GM12878 (cell line): ENCODE data around the gene TRAF7. TPM values are rescaled to one million over a fixed set of nuclear protein-coding genes. Genes with fewer than 3 reads are reported as not detected.

ENCODE experiments used
- ATAC-seq: fragments of 200-7000 bp; cut with Tn5 transposase; 3 replicates; pipeline ENCODE4 v1.9.1; 2020; ENCODE audit warnings: mild to moderate bottlenecking, moderate library complexity
- BruUV-seq: library from RNA; stranded (reverse); fragments of 400-500 nt; replicated peaks from 2 replicates; lab custom pipeline; 2021; lab: Mats Ljungman, UMichigan
- CTCF ChIA-PET: fragments of 300-600 bp; sonication (Branson Sonifier 250); formaldehyde crosslinking; extraction: SDS; loops from one replicate; lab custom pipeline; 2021; ENCODE audit warnings: inconsistent platforms; lab: Yijun Ruan, JAX
- POLR2A ChIA-PET: fragments of 350-600 bp; formaldehyde crosslinking; extraction: SDS; loops from one replicate; lab custom pipeline; 2021; ENCODE audit warnings: inconsistent platforms; lab: Charles Lee
- RAD21 ChIA-PET: fragments of 300-600 bp; sonication (Branson Sonifier 250); formaldehyde crosslinking; loops from one replicate; lab custom pipeline; 2023; ENCODE audit warnings: antibody characterized with exemption; ENCODE audit not compliant: unreplicated experiment; lab: Charles Lee
- SMC1A ChIA-PET: fragments of 300-600 bp; sonication (Branson Sonifier 250); formaldehyde crosslinking; loops from one replicate; lab custom pipeline; 2023; ENCODE audit not compliant: unreplicated experiment, uncharacterized antibody; lab: Charles Lee
- DNase-seq: peaks from one replicate; pipeline ENCODE4 v3.0.0-alpha.2; 2011; ENCODE audit warnings: low read depth, low spot score
- FAIRE-seq: peaks from 3 replicates; lab custom pipeline; 2011; peaks lifted over from hg19 to GRCh38; lab: Jason Lieb, UNC
- H2AFZ ChIP-seq: 2 replicates; pipeline ENCODE4 v1.6.0; 2011; ENCODE audit warnings: low read depth, low read length, control low read depth; ENCODE audit not compliant: control insufficient read depth
- H3K27ac ChIP-seq: 2 replicates; pipeline ENCODE4 v1.5.1; 2011; ENCODE audit warnings: control low read depth; ENCODE audit not compliant: control insufficient read depth, insufficient read depth
- H3K27me3 ChIP-seq, 2 experiments: replicated peaks in 1 of 2; 2 replicates each; pipeline versions ENCODE4 v1.6.0 to v1.6.1; 2011; ENCODE audit warnings: low read length in 1 of 2; ENCODE audit not compliant: control insufficient read depth in 2 of 2, insufficient read depth in 2 of 2
- H3K36me3 ChIP-seq, 2 experiments: 2 replicates each; pipeline ENCODE4 v1.5.1; 2011; ENCODE audit warnings: low read length in 1 of 2; ENCODE audit not compliant: control insufficient read depth in 2 of 2, insufficient read depth in 2 of 2
- H3K4me1 ChIP-seq: 2 replicates; pipeline ENCODE4 v1.6.1; 2011; ENCODE audit warnings: mild to moderate bottlenecking, low read length, moderate library complexity, mixed read lengths; ENCODE audit not compliant: control insufficient read depth, insufficient read depth
- H3K4me2 ChIP-seq: 2 replicates; pipeline ENCODE4 v1.6.0; 2011; ENCODE audit warnings: control low read depth; ENCODE audit not compliant: control insufficient read depth, insufficient read depth
- H3K4me3 ChIP-seq: fragments of 200-600 bp; sonication (generic); 2 replicates; pipeline ENCODE4 v1.5.1; 2016
- H3K79me2 ChIP-seq: 2 replicates; pipeline ENCODE4 v1.6.0; 2011; ENCODE audit warnings: low read length; ENCODE audit not compliant: control insufficient read depth, insufficient read depth
- H3K9ac ChIP-seq: 2 replicates; pipeline ENCODE4 v1.8.0; 2011; ENCODE audit warnings: low read length, control low read depth, mixed read lengths; ENCODE audit not compliant: control insufficient read depth, insufficient read depth
- H3K9me3 ChIP-seq: replicated peaks from 3 replicates; pipeline ENCODE4 v1.5.1; 2011; ENCODE audit warnings: mild to moderate bottlenecking, low read length; ENCODE audit not compliant: control insufficient read depth, insufficient read depth
- H4K20me1 ChIP-seq: 2 replicates; pipeline ENCODE4 v1.6.0; 2011; ENCODE audit not compliant: control insufficient read depth, insufficient read depth
- CTCF ChIP-seq, 3 experiments: IDR thresholded peaks in 2 of 3; conservative IDR thresholded peaks in 1 of 3; 2 replicates each; pipeline ENCODE4 v1.5.1; 2011; ENCODE audit warnings: low read depth in 3 of 3, low read length in 3 of 3, mild to moderate bottlenecking in 3 of 3, control low read depth in 2 of 3, moderate library complexity in 2 of 3, inconsistent platforms in 1 of 3, mixed read lengths in 1 of 3; ENCODE audit not compliant: control insufficient read depth in 2 of 3, insufficient read depth in 1 of 3; ENCODE audit errors: extremely low read depth in 1 of 3
- ELK1 ChIP-seq: IDR thresholded peaks from 2 replicates; pipeline ENCODE4 v1.6.1; 2012; ENCODE audit warnings: low read depth, low read length, improper control_type of control experiment
- ETV6 ChIP-seq, 2 experiments: fragments of 450-650 bp in 1 of 2; IDR thresholded peaks in 1 of 2; conservative IDR thresholded peaks in 1 of 2; 2 replicates each; pipeline ENCODE4 v1.6.1; 2014; ENCODE audit warnings: antibody characterized with exemption in 1 of 2, borderline replicate concordance in 1 of 2, low read depth in 1 of 2, mild to moderate bottlenecking in 1 of 2, moderate library complexity in 1 of 2
- HDAC2 ChIP-seq: fragments of 200-600 bp; sonication (generic); IDR thresholded peaks from 2 replicates; pipeline ENCODE4 v1.6.1; 2017
- HDGF ChIP-seq: fragments of 450-650 bp; IDR thresholded peaks from 2 replicates; pipeline ENCODE4 v1.6.1; 2016; ENCODE audit warnings: antibody characterized with exemption
- IKZF2 ChIP-seq, 2 experiments: fragments of 450-650 bp; IDR thresholded peaks; 2 replicates each; pipeline ENCODE4 v1.6.1; 2017; ENCODE audit warnings: mild to moderate bottlenecking in 2 of 2, moderate library complexity in 2 of 2
- KDM1A ChIP-seq: fragments of 200-600 bp; sonication (generic); IDR thresholded peaks from 2 replicates; pipeline ENCODE4 v1.6.1; 2016; ENCODE audit warnings: borderline replicate concordance
- LARP7 ChIP-seq: fragments of 450-650 bp; IDR thresholded peaks from 2 replicates; pipeline ENCODE4 v1.6.1; 2017; ENCODE audit warnings: mild to moderate bottlenecking
- MTA3 ChIP-seq: IDR thresholded peaks from 2 replicates; pipeline ENCODE4 v1.6.1; 2012; ENCODE audit warnings: low read length, inconsistent platforms, borderline replicate concordance
- NR2C1 ChIP-seq: fragments of 450-650 bp; IDR thresholded peaks from 2 replicates; pipeline ENCODE4 v1.6.1; 2017; ENCODE audit warnings: antibody characterized with exemption, mild to moderate bottlenecking, moderate library complexity
- PAX5 ChIP-seq: IDR thresholded peaks from 2 replicates; pipeline ENCODE4 v1.6.1; 2011; ENCODE audit warnings: low read depth, low read length, borderline replicate concordance
- POU2F2 ChIP-seq: IDR thresholded peaks from 3 replicates; pipeline ENCODE4 v1.6.1; 2011; ENCODE audit warnings: low read depth, mild to moderate bottlenecking, low read length, borderline replicate concordance
- PRDM15 ChIP-seq: fragments of 450-650 bp; formaldehyde crosslinking; IDR thresholded peaks from 2 replicates; pipeline ENCODE4 v1.4.0; 2020; ENCODE audit warnings: mild to moderate bottlenecking, moderate library complexity
- SIX5 ChIP-seq: IDR thresholded peaks from 2 replicates; pipeline ENCODE4 v1.6.1; 2011; ENCODE audit warnings: mild to moderate bottlenecking, low read depth, low read length, moderate library complexity; ENCODE audit not compliant: severe bottlenecking
- SREBF2 ChIP-seq: IDR thresholded peaks from 2 replicates; pipeline ENCODE4 v1.6.1; 2012; ENCODE audit warnings: mild to moderate bottlenecking, low read length
- ZNF622 ChIP-seq: fragments of 450-650 bp; IDR thresholded peaks from 2 replicates; pipeline ENCODE4 v1.6.1; 2017; ENCODE audit warnings: mild to moderate bottlenecking, inconsistent platforms
- WGBS: methylation state at CpG from one replicate; pipeline ENCODE4 v1.1.6; 2016; ENCODE audit warnings: low lambda C conversion rate; ENCODE audit not compliant: insufficient replicate concordance, insufficient coverage; ENCODE audit errors: missing lambda C conversion rate; 5-methylcytosine and 5-hydroxymethylcytosine counted together
- in situ Hi-C: fragments of 300-500 bp; cut with MboI; formaldehyde crosslinking; loops from 9 replicates; pipeline ENCODE4 v1.14.3; 2018; ENCODE audit warnings: mixed read lengths
- intact Hi-C: fragments of 100-400 bp; cut with micrococcal nuclease; formaldehyde crosslinking; loops from one replicate; pipeline ENCODE4 v1.14.2; 2022; ENCODE audit not compliant: unreplicated experiment
- polyA plus RNA-seq, 11 experiments: library from polyadenylated mRNA; depleted of rRNA in 4 of 11; unstranded in 6 of 11; stranded (reverse) in 5 of 11; fragments of >200 nt; fragmentation: Nextera tagmentation in 4 of 11; fragmentation: Illumina TruSeq in 1 of 11; extraction: Ambion mirVana in 4 of 11; extraction: Trizol in 1 of 11; gene quantifications; 1 replicate in 1 of 11; 2 replicates in 10 of 11; pipeline versions ENCODE4 v1.2.1 to v1.2.3, GENCODE V29; 2011 to 2016; ENCODE audit warnings: inconsistent platforms in 2 of 11, missing spikeins in 2 of 11, low read depth in 1 of 11
- total RNA-seq, 4 experiments: library from RNA; depleted of rRNA in 3 of 4; stranded (reverse); fragments of >200 nt in 3 of 4; fragmentation: Illumina TruSeq in 1 of 4; extraction: Trizol in 1 of 4; gene quantifications; 2 replicates each; pipeline versions ENCODE4 v1.2.1 to v1.2.3, GENCODE V29; 2013 to 2021

The TRAF7 gene
- total and polyA plus RNA-seq, 10 of the 15 experiments (the other 5 are each of a cell fraction or from before 2014, with no cell fraction given), result 0.61 to 87.0 (median 30.0) TPM

- no peaks in the 10 kb centered on the region for H3K9me3 ChIP-seq
- 79% methylated on average over 14 of the region's 19 CpGs for WGBS
- H3K36me3 ChIP-seq, result no peaks in the 10 kb centered on the region
- no peaks in the 10 kb centered on the region for H3K27me3 ChIP-seq
- intact Hi-C loops, result no loop called here
- H3K4me2 ChIP-seq, result no peak overlapping the region
- H3K4me1 ChIP-seq, result no peaks in the 10 kb centered on the region
- ChIA-PET CTCF (interaction anchor here (0.7 to 1.2 kb wide), 11 partner anchors 15 to 152 kb away, joined by 3 to 14 read pairs (median 3); partner anchors contain the start of gene PKD1), POLR2A (interaction anchor here (1.5 kb wide), 1 partner anchor 19 kb away, joined by 3 read pairs; no protein-coding TSS in a partner anchor), SMC1A (interaction anchor here (0.7 to 1.2 kb wide), 6 partner anchors 14 to 129 kb away, joined by 3 to 4 read pairs (median 3); partner anchors contain the start of genes ECI1, PKD1 and TRAF7)
- no peak overlapping the region for H3K27ac ChIP-seq
- ATAC-seq (no peak), DNase-seq (no peak)
- in situ Hi-C loops, result no loop called here
- no peak overlapping the region for H3K4me3 ChIP-seq
- H2AFZ ChIP-seq, result no peak overlapping the region
- H3K79me2 ChIP-seq, result no peaks in the 10 kb centered on the region
- TF ChIP-seq KDM1A (no peak), POU2F2 (no peak), HDGF (no peak), SIX5 (no peak), HDAC2 (no peak), MTA3 (no peak), ETV6 (conservative IDR thresholded peaks at IDR 0.05 in 1 of 2, IDR thresholded peaks at IDR 0.05 in 1 of 2; ENCODE audit: borderline replicate concordance in 1 of 2, low read depth in 1 of 2) (no peak), PRDM15 (no peak), ZNF622 (no peak), PAX5 (no peak), ELK1 (no peak), SREBF2 (no peak), LARP7 (no peak), NR2C1 (no peak), IKZF2 (IDR thresholded peaks at IDR 0.05) (no peak), CTCF (IDR thresholded peaks at IDR 0.05 in 2 of 3, conservative IDR thresholded peaks at IDR 0.05 in 1 of 3; ENCODE audit: control insufficient read depth in 2 of 3, extremely low read depth in 1 of 3, insufficient read depth in 1 of 3, low read depth in 3 of 3, low read length in 3 of 3) (no peak)
- TF ChIP-seq, all 136 proteins: peak for 0
- no peaks in the 10 kb centered on the region for H4K20me1 ChIP-seq
- no peak overlapping the region for H3K9ac ChIP-seq
- RAD21 ChIA-PET, result interaction anchor here (0.8 to 1.3 kb wide), 4 partner anchors 14 to 34 kb away, joined by 3 to 22 read pairs (median 4); partner anchors contain the start of genes PKD1 and TRAF7
- FAIRE-seq, result no peak
- BruUV-seq, result no TSS peak
These were observed 33.7 kb upstream of the TRAF7 start for GRCh38 chr16:2121853-2122252.
